Measurements from ENCODE around the gene MTHFD1L. TPM values are rescaled to one million over a fixed set of nuclear protein-coding genes. Genes with fewer than 3 reads are reported as not detected.

The MTHFD1L gene
- total and polyA plus RNA-seq, 2 of the 8 experiments (the other 6 are each of a cell fraction or from before 2014, with no cell fraction given), result 29.2 to 105 TPM

- H3K36me3 ChIP-seq (ENCODE audit: control insufficient read depth in 2 of 4, insufficient read depth in 4 of 4, low read length in 3 of 4), result no peaks in the 10 kb centered on the region
- no peak overlapping the region for H3K14ac ChIP-seq (ENCODE audit: insufficient read length)
- H4K8ac ChIP-seq (ENCODE audit: extremely low read depth, insufficient read depth, low read length), result no peak overlapping the region
- no peak overlapping the region for H3K4me2 ChIP-seq (ENCODE audit: insufficient read depth in 1 of 2, low read depth in 2 of 2, low read length in 2 of 2)
- H3K4me3 ChIP-seq (ENCODE audit: extremely low read depth in 1 of 4, insufficient read depth in 2 of 4, low read depth in 3 of 4, low read length in 4 of 4), result no peak overlapping the region
- no peak overlapping the region for H2BK12ac ChIP-seq (ENCODE audit: low read depth, low read length)
- H2BK20ac ChIP-seq (ENCODE audit: low read length), result no peak overlapping the region
- no peaks in the 10 kb centered on the region for H3K79me1 ChIP-seq (ENCODE audit: low read depth, low read length)
- no peaks in the 10 kb centered on the region for H3K9me3 ChIP-seq (ENCODE audit: insufficient read depth in 2 of 2, low read depth in 1 of 2, low read length in 1 of 2)
- WGBS, 2 experiments (ENCODE audit: extremely low coverage in 1 of 2, insufficient coverage in 1 of 2, insufficient read length in 1 of 2, insufficient replicate concordance in 2 of 2, low coverage in 1 of 2, low lambda C conversion rate in 2 of 2, missing lambda C conversion rate in 1 of 2), result 94% methylated on average over 4 of the region's 4 CpGs; no CpG with 5 or more reads in 1 of the 2 experiments
- no peak overlapping the region for H3K56ac ChIP-seq (replicated peaks; ENCODE audit: insufficient read length, low read depth, low read length)
- H3K9ac ChIP-seq (replicated peaks in 1 of 4; ENCODE audit: extremely low read depth in 1 of 4, low read depth in 3 of 4, low read length in 3 of 4), result no peak overlapping the region
- no peak overlapping the region for H4K91ac ChIP-seq (replicated peaks; ENCODE audit: insufficient read length, low read length)
- no peaks in the 10 kb centered on the region for H4K20me1 ChIP-seq (replicated peaks in 1 of 2; ENCODE audit: control insufficient read depth in 1 of 2, insufficient read depth in 2 of 2, low read length in 2 of 2)
- CTCF ChIA-PET (ENCODE audit: partially characterized antibody), result interaction anchor here (0.7 to 0.9 kb wide), 3 partner anchors 23 to 63 kb away, joined by 3 to 4 read pairs (median 3); no protein-coding TSS in a partner anchor
- H2AFZ ChIP-seq (ENCODE audit: low read length), result no peak overlapping the region
- H2BK120ac ChIP-seq (replicated peaks; ENCODE audit: low read depth, low read length), result no peak overlapping the region
- H3K4me1 ChIP-seq (replicated peaks in 1 of 4; ENCODE audit: control insufficient read depth in 3 of 4, insufficient read depth in 4 of 4, low read length in 3 of 4), result no peaks in the 10 kb centered on the region
- DNase-seq (ENCODE audit: low read depth in 1 of 2, low spot score in 2 of 2) (no peak), FAIRE-seq (no peak)
- no peak overlapping the region for H3K27ac ChIP-seq (ENCODE audit: low read depth, low read length)
- no peak overlapping the region for H3K18ac ChIP-seq (ENCODE audit: extremely low read depth, low read length)
- H3K23ac ChIP-seq (ENCODE audit: insufficient read length), result no peak overlapping the region
- TF ChIP-seq HDAC6 (IDR thresholded peaks at IDR 0.05; ENCODE audit: low read depth, low read length), result no peak
- no peak for TF ChIP-seq TCF12 (IDR thresholded peaks at IDR 0.05; ENCODE audit: low read depth, low read length)
- POLR2A ChIA-PET (ENCODE audit: partially characterized antibody), result no interaction called here
- no peaks in the 10 kb centered on the region for H3K27me3 ChIP-seq (replicated peaks in 1 of 4; ENCODE audit: control insufficient read depth in 3 of 4, extremely low read depth in 1 of 4, insufficient read depth in 3 of 4, low read length in 3 of 4)
- no peaks in the 10 kb centered on the region for H3K23me2 ChIP-seq (ENCODE audit: low read depth, low read length)
- no peak overlapping the region for H2AK5ac ChIP-seq (ENCODE audit: low read depth, low read length)
- no peak overlapping the region for H4K5ac ChIP-seq (ENCODE audit: insufficient read length, low read depth, low read length)
- H2BK5ac ChIP-seq (ENCODE audit: low read depth, low read length), result no peak overlapping the region
- no peak overlapping the region for H2BK15ac ChIP-seq (ENCODE audit: low read length)
- H3K4ac ChIP-seq (replicated peaks; ENCODE audit: insufficient read length, low read depth, low read length), result no peak overlapping the region
- H3K79me2 ChIP-seq (ENCODE audit: control insufficient read depth in 1 of 2, insufficient read depth in 2 of 2, low read length in 2 of 2), result no peaks in the 10 kb centered on the region
Measured at GRCh38 chr6:150840185-150840584, 25.3 kb upstream of the MTHFD1L start.

All from H1 (cell line).